ENCODE data around the gene PLIN4. TPM values are rescaled to one million over a fixed set of nuclear protein-coding genes. Genes with fewer than 3 reads are reported as not detected.

The PLIN4 gene
- total and polyA plus RNA-seq, 2 donors (not counting 3 experiments of a cell fraction or from before 2014, with no cell fraction given) = 0.01 TPM; not detected in 1

- FAIRE-seq = no peak
- H3K36me3 ChIP-seq (ENCODE audit: control insufficient read depth in 2 of 2, extremely low read depth in 1 of 2, insufficient read depth in 2 of 2, low read length in 2 of 2) = peaks cover 4 to 43% of the 10 kb centered on the region in 2 experiments
Measured at GRCh38 chr19:4499855-4500254, 18.4 kb downstream of the PLIN4 start.

More at GRCh38 chr19:4499855-4500254, 18.4 kb downstream of the PLIN4 start:
- TF ChIP-seq JUN (IDR thresholded peaks at IDR 0.05; ENCODE audit: borderline replicate concordance, insufficient read depth, insufficient read length, low read depth) (no peak), MAX (IDR thresholded peaks at IDR 0.05; ENCODE audit: insufficient read depth, insufficient read length) (no peak), MYC (IDR thresholded peaks at IDR 0.05; ENCODE audit: low read depth, low read length) (no peak), POLR2AphosphoS5 (IDR thresholded peaks at IDR 0.05; ENCODE audit: insufficient read depth, low read depth, low read length) (no peak), POLR2A (IDR thresholded peaks at IDR 0.05; ENCODE audit: low read depth, low read length) (no peak), CTCF (IDR thresholded peaks at IDR 0.05; ENCODE audit: extremely low read depth in 1 of 2, insufficient read depth in 1 of 2, low read depth in 1 of 2, low read length in 2 of 2) (no peak), EZH2 (IDR thresholded peaks at IDR 0.05; ENCODE audit: borderline replicate concordance, low read depth, low read length, severe bottlenecking) (no peak), FOS (IDR thresholded peaks at IDR 0.05; ENCODE audit: borderline replicate concordance, insufficient read depth, low read length) (no peak), GATA2 (IDR thresholded peaks at IDR 0.05; ENCODE audit: insufficient read depth, insufficient read length, low read depth, low read length) (no peak)
- Histone ChIP-seq H3K4me3 (replicated peaks in 1 of 3; ENCODE audit: insufficient read depth in 1 of 3, low read depth in 1 of 3, low read length in 3 of 3) (no peak overlapping the region), H3K4me2 (ENCODE audit: insufficient read depth, low read length) (no peak overlapping the region), H3K79me2 (ENCODE audit: control insufficient read depth, insufficient read depth, low read length) (no peaks in the 10 kb centered on the region), H3K27ac (ENCODE audit: insufficient read depth, low read depth, low read length) (no peak overlapping the region), H3K9ac (replicated peaks; ENCODE audit: extremely low read depth, insufficient read depth, low read length) (no peak overlapping the region), H3K9me3 (replicated peaks; ENCODE audit: control insufficient read depth, insufficient read depth, low read length) (no peaks in the 10 kb centered on the region), H3K4me1 (ENCODE audit: control insufficient read depth, extremely low read depth, insufficient read depth, low read length) (no peaks in the 10 kb centered on the region), H4K20me1 (replicated peaks; ENCODE audit: control insufficient read depth, extremely low read depth, insufficient read depth, low read length) (no peaks in the 10 kb centered on the region), H3K9me1 (replicated peaks; ENCODE audit: control insufficient read depth, extremely low read depth, insufficient read depth, low read length) (no peaks in the 10 kb centered on the region), H2AFZ (ENCODE audit: low read depth, low read length) (no peak overlapping the region), H3K27me3 (ENCODE audit: control insufficient read depth in 2 of 2, insufficient read depth in 2 of 2, low read length in 2 of 2) (no peaks in the 10 kb centered on the region)
- BruUV-seq (replicated peaks) = no TSS peak
- no peak for DNase-seq (ENCODE audit: low read depth, low spot score)
- dilution Hi-C loops (cut with MboI; ENCODE audit: extremely low pct_ligation_motif_present, low sequenced_read_pairs) (no loop called here), intact Hi-C loops (cut with micrococcal nuclease) (no loop called here)
- ChIA-PET POLR2A (no interaction called here), CTCF (interaction anchor here (1.1 to 3.1 kb wide), 2 partner anchors 24 to 25 kb away, joined by 5 to 10 read pairs; no protein-coding TSS in a partner anchor)
